ENCODE measurements around the gene ELFN1. TPM values are rescaled to one million over a fixed set of nuclear protein-coding genes. Genes with fewer than 3 reads are reported as not detected.

ELFN1 gene
- total RNA-seq, 1 donor from 2014 or later, result 1.2 TPM

- no peak for DNase-seq
These were observed 73.6 kb downstream of the ELFN1 start for GRCh38 chr7:1743481-1744230.

- DNase-seq, result no peak
These were observed 74.4 kb downstream of the ELFN1 start for GRCh38 chr7:1744296-1745017.

- DNase-seq, result no peak
These were observed 75.0 kb downstream of the ELFN1 start for GRCh38 chr7:1745018-1745532.

GRCh38 chr7:1745576-1746490, 75.8 kb downstream of the ELFN1 start:
- DNase-seq, result no peak

GRCh38 chr7:1746491-1746975, 76.5 kb downstream of the ELFN1 start:
- no peak for DNase-seq

GRCh38 chr7:1747004-1747801, 77.1 kb downstream of the ELFN1 start:
- DNase-seq, result no peak

- DNase-seq, result no peak
These were observed 78.2 kb downstream of the ELFN1 start for GRCh38 chr7:1748076-1748838.

- no peak for DNase-seq
These were observed 78.7 kb downstream of the ELFN1 start for GRCh38 chr7:1748839-1749173.

GRCh38 chr7:1749351-1749863, 79.3 kb downstream of the ELFN1 start:
- DNase-seq, result no peak

- DNase-seq, result no peak
These were observed 79.9 kb downstream of the ELFN1 start for GRCh38 chr7:1749864-1750466.

GRCh38 chr7:1750541-1751021, 80.5 kb downstream of the ELFN1 start:
- DNase-seq, result no peak

- no peak for DNase-seq
These were observed 82.0 kb downstream of the ELFN1 start for GRCh38 chr7:1752111-1752510.

GRCh38 chr7:1752771-1753563, 82.9 kb downstream of the ELFN1 start:
- no peak for DNase-seq

GRCh38 chr7:1753564-1753867, 83.4 kb downstream of the ELFN1 start:
- no peak for DNase-seq

GRCh38 chr7:1754345-1754908, 84.3 kb downstream of the ELFN1 start:
- DNase-seq, result no peak

GRCh38 chr7:1755783-1756625, 85.9 kb downstream of the ELFN1 start:
- no peak for DNase-seq

GRCh38 chr7:1757601-1758000, 87.5 kb downstream of the ELFN1 start:
- no peak for DNase-seq

All from dermis blood vessel endothelial cell (primary cell).